Testis (tissue), 3 donors: Measurements from ENCODE around the gene HOXC9. TPM values are rescaled to one million over a fixed set of nuclear protein-coding genes. Genes with fewer than 3 reads are reported as not detected.

ENCODE experiments used
- DNase-seq: peaks from one replicate; pipeline ENCODE4 v3.0.0-alpha.2; 2019
- H3K27ac ChIP-seq, 2 donors: fragments of 200-600 bp; sonication (generic); one replicate each; pipeline ENCODE4 v1.5.1; 2019
- H3K27me3 ChIP-seq: fragments of 200-600 bp; sonication (generic); one replicate; pipeline ENCODE4 v1.5.1; 2019
- H3K36me3 ChIP-seq: fragments of 200-600 bp; sonication (generic); one replicate; pipeline ENCODE4 v1.5.1; 2017; ENCODE audit warnings: low read depth; ENCODE audit errors: missing control alignments
- H3K4me1 ChIP-seq: fragments of 200-600 bp; sonication (generic); one replicate; pipeline ENCODE4 v1.5.1; 2019
- H3K4me3 ChIP-seq, 2 donors: fragments of 200-600 bp; sonication (generic); one replicate each; pipeline ENCODE4 v1.5.1; 2017 to 2019
- H3K9me3 ChIP-seq: fragments of 200-600 bp; sonication (generic); one replicate; pipeline ENCODE4 v1.5.1; 2017
- CTCF ChIP-seq, 3 experiments: fragments of 450-650 bp in 2 of 3; fragments of 200-600 bp in 1 of 3; sonication (generic) in 1 of 3; IDR thresholded peaks; one replicate each; pipeline ENCODE4 v1.5.1; 2016 to 2019; ENCODE audit warnings: antibody characterized with exemption in 3 of 3, mild to moderate bottlenecking in 2 of 3, moderate library complexity in 1 of 3
- POLR2A ChIP-seq: fragments of 450-650 bp; IDR thresholded peaks from one replicate; pipeline ENCODE4 v1.6.1; 2017; ENCODE audit warnings: antibody characterized with exemption, mild to moderate bottlenecking, moderate library complexity
- WGBS, 2 donors: methylation state at CpG; one replicate each; pipeline ENCODE4 v1.1.5; 2018; 5-methylcytosine and 5-hydroxymethylcytosine counted together
- intact Hi-C: fragments of 100-400 bp; cut with DNase I; formaldehyde crosslinking; loops from one replicate; pipeline ENCODE4 v1.15.1; 2023; ENCODE audit warnings: low total_unique reads
- polyA plus RNA-seq: library from polyadenylated mRNA; stranded (reverse); fragments of 350-450 nt; fragmentation: Illumina TruSeq; extraction: RNeasy Lipid Tissue Mini Kit (QIAGEN cat#74804); gene quantifications from one replicate; pipeline ENCODE4 v1.2.3, GENCODE V29; 2014; ENCODE audit warnings: low read depth, low replicate concordance; ENCODE audit not compliant: insufficient read depth
- total RNA-seq, 2 donors: library from RNA; depleted of rRNA; stranded (reverse); fragments of >200 nt; gene quantifications; one replicate each; pipeline ENCODE4 v1.2.3, GENCODE V29; 2016

The HOXC9 gene
- total and polyA plus RNA-seq, 3 donors from 2014 or later: 2.4 to 7.8 (median 6.6) TPM

GRCh38 chr12:53985994-53986685, 13.8 kb upstream of the HOXC9 start:
- TF ChIP-seq POLR2A (no peak), CTCF (IDR thresholded peaks at IDR 0.05) (peak in 1 of 3 experiments; percentile 7)
- Histone ChIP-seq H3K27ac (no peak overlapping the region), H3K4me1 (peaks cover 19% of the 10 kb centered on the region), H3K9me3 (no peaks in the 10 kb centered on the region), H3K36me3 (no peaks in the 10 kb centered on the region), H3K4me3 (peak overlapping the region in 1 of 2 donors; percentile 61), H3K27me3 (no peaks in the 10 kb centered on the region)
- WGBS, 2 donors: 15 to 29% methylated on average over 15 to 50 of the region's 50 CpGs
- intact Hi-C loops: loop anchor here (5.0 to 10.0 kb wide), 2 partner anchors 211 to 216 kb away; no protein-coding TSS in a partner anchor
- no peak for DNase-seq

- TF ChIP-seq CTCF (IDR thresholded peaks at IDR 0.05): no peak
- no peak for TF ChIP-seq POLR2A
- Histone ChIP-seq H3K27ac (no peak overlapping the region), H3K4me1 (peaks cover 19% of the 10 kb centered on the region), H3K27me3 (no peaks in the 10 kb centered on the region), H3K4me3 (no peak overlapping the region), H3K36me3 (no peaks in the 10 kb centered on the region), H3K9me3 (no peaks in the 10 kb centered on the region)
- no peak for DNase-seq
- intact Hi-C loops: loop anchor here (5.0 to 10.0 kb wide), 2 partner anchors 212 to 215 kb away; no protein-coding TSS in a partner anchor
- 54 to 69% methylated on average over 21 of the region's 21 CpGs for WGBS, 2 donors
Observed at GRCh38 chr12:53986686-53987483, 13.1 kb upstream of the HOXC9 start.

- H3K27me3 ChIP-seq: no peaks in the 10 kb centered on the region
- 52 to 56% methylated on average over 4 of the region's 4 CpGs for WGBS, 2 donors
- TF ChIP-seq CTCF (IDR thresholded peaks at IDR 0.05): no peak
- TF ChIP-seq POLR2A: no peak
- intact Hi-C loops: loop anchor here (5.0 to 10.0 kb wide), 2 partner anchors 213 to 214 kb away; no protein-coding TSS in a partner anchor
- no peaks in the 10 kb centered on the region for H3K36me3 ChIP-seq
- no peaks in the 10 kb centered on the region for H3K9me3 ChIP-seq
- DNase-seq: no peak
- no peak overlapping the region for H3K4me3 ChIP-seq
- H3K27ac ChIP-seq: no peak overlapping the region
- peaks cover 19% of the 10 kb centered on the region for H3K4me1 ChIP-seq
Observed at GRCh38 chr12:53987787-53988230, 12.2 kb upstream of the HOXC9 start.

- Histone ChIP-seq H3K36me3 (no peaks in the 10 kb centered on the region), H3K27ac (no peak overlapping the region), H3K4me3 (no peak overlapping the region), H3K27me3 (no peaks in the 10 kb centered on the region), H3K9me3 (no peaks in the 10 kb centered on the region), H3K4me1 (peaks cover 19% of the 10 kb centered on the region)
- DNase-seq: no peak
- intact Hi-C loops: loop anchor here (5.0 to 10.0 kb wide), 2 partner anchors 214 kb away; no protein-coding TSS in a partner anchor
- TF ChIP-seq CTCF (IDR thresholded peaks at IDR 0.05) (no peak), POLR2A (no peak)
- WGBS, 2 donors: 38 to 49% methylated on average over 5 of the region's 5 CpGs
Observed at GRCh38 chr12:53988541-53989226, 11.3 kb upstream of the HOXC9 start.
